Measurements from ENCODE around the gene GADL1. TPM values are rescaled to one million over a fixed set of nuclear protein-coding genes. Genes with fewer than 3 reads are reported as not detected.

GADL1 gene
- total RNA-seq, 1 experiment from 2014 or later, result 0.09 TPM

DNA sequence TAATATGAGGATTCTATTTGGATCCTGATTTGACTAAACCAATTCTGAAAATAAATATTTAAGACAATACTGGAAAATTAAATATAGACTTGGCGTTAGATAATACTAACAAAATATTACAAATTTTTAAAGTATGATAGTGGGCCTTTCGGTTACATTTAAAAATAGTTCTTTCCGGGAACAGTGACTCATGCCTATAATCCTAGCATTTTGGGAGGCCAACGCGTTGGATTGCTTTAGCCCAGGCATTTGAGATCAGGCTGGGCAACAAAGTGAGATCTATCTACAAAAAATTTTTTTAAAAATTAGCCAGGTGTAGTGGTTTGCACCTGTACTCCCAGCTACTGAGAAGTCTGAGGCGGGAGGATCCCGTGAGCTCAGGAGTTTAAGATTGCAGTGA lies 30.3 kb upstream of the GADL1 start:
- no peaks in the 10 kb centered on the region for H3K27me3 Mint-ChIP-seq (ENCODE audit: low read depth)
- Histone ChIP-seq H2BK120ac (ENCODE audit: low read depth, low read length, poor library complexity, severe bottlenecking) (no peak overlapping the region), H3K4me1 (ENCODE audit: insufficient read depth, low read length) (no peaks in the 10 kb centered on the region), H3K79me1 (ENCODE audit: insufficient read depth, low read depth, low read length, poor library complexity, severe bottlenecking) (no peaks in the 10 kb centered on the region), H2BK20ac (ENCODE audit: low read depth, low read length, poor library complexity, severe bottlenecking) (no peak overlapping the region), H4K91ac (ENCODE audit: insufficient read length, low read depth, low read length) (no peak overlapping the region), H2AK5ac (ENCODE audit: insufficient read length, low read length) (no peak overlapping the region), H3K18ac (ENCODE audit: insufficient read length, low read depth, low read length) (no peak overlapping the region), H3K9me3 (ENCODE audit: control insufficient read depth, low read depth, low read length) (no peaks in the 10 kb centered on the region), H2BK12ac (ENCODE audit: insufficient read length, low read depth, low read length) (no peak overlapping the region), H3T11ph (ENCODE audit: low read length) (no peak overlapping the region), H3K27ac (ENCODE audit: insufficient read length, low read depth, low read length) (no peak overlapping the region), H3K23ac (ENCODE audit: insufficient read length, low read depth, low read length) (no peak overlapping the region), H4K20me1 (ENCODE audit: control insufficient read depth, insufficient read depth, insufficient read length) (no peaks in the 10 kb centered on the region), H4K5ac (ENCODE audit: insufficient read length, low read depth, low read length) (no peak overlapping the region), H3K14ac (ENCODE audit: insufficient read depth, low read length) (no peak overlapping the region), H4K8ac (replicated peaks; ENCODE audit: insufficient read length, low read depth, low read length) (no peak overlapping the region), H3K9ac (ENCODE audit: extremely low read depth, insufficient read length, low read length) (no peak overlapping the region), H3K79me2 (ENCODE audit: insufficient read depth, low read length) (no peaks in the 10 kb centered on the region), H3K23me2 (ENCODE audit: insufficient read length, low read depth, low read length, poor library complexity, severe bottlenecking) (no peaks in the 10 kb centered on the region), H2AFZ (ENCODE audit: low read length) (no peak overlapping the region), H3K4me2 (ENCODE audit: insufficient read depth, insufficient read length, low read length) (no peak overlapping the region), H3K56ac (ENCODE audit: insufficient read length, low read depth, low read length) (no peak overlapping the region), H2BK15ac (ENCODE audit: low read depth, low read length) (no peak overlapping the region), H2BK5ac (ENCODE audit: insufficient read length, low read length) (no peak overlapping the region), H3K4ac (ENCODE audit: low read depth, low read length) (no peak overlapping the region), H3K27me3 (ENCODE audit: insufficient read depth, low read length) (no peaks in the 10 kb centered on the region)
- no CpG with 5 or more reads among the region's 7 CpGs for WGBS (ENCODE audit: extremely low coverage, insufficient read length, low lambda C conversion rate)
- TF ChIP-seq, protein P1, sequence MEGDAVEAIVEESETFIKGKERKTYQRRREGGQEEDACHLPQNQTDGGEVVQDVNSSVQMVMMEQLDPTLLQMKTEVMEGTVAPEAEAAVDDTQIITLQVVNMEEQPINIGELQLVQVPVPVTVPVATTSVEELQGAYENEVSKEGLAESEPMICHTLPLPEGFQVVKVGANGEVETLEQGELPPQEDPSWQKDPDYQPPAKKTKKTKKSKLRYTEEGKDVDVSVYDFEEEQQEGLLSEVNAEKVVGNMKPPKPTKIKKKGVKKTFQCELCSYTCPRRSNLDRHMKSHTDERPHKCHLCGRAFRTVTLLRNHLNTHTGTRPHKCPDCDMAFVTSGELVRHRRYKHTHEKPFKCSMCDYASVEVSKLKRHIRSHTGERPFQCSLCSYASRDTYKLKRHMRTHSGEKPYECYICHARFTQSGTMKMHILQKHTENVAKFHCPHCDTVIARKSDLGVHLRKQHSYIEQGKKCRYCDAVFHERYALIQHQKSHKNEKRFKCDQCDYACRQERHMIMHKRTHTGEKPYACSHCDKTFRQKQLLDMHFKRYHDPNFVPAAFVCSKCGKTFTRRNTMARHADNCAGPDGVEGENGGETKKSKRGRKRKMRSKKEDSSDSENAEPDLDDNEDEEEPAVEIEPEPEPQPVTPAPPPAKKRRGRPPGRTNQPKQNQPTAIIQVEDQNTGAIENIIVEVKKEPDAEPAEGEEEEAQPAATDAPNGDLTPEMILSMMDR (conservative IDR thresholded peaks at IDR 0.05), result no peak
- no peak overlapping the region for H3K4me3 Mint-ChIP-seq
- H3K36me3 Mint-ChIP-seq (ENCODE audit: insufficient read depth in 1 of 3, low read depth in 3 of 3), result peaks cover 0 to 3% (median 3%) of the 10 kb centered on the region in 3 experiments; a peak in 5 of 7 replicates
- no peak overlapping the region for H3K27ac Mint-ChIP-seq
- H3K9me3 Mint-ChIP-seq, result peaks cover 3 to 6% of the 10 kb centered on the region in 2 experiments; a peak in 3 of 5 replicates
- DNase-seq, result no peak
- no peaks in the 10 kb centered on the region for H3K4me1 Mint-ChIP-seq

All from H9 (cell line).